Left ventricle myocardium inferior (tissue), 1 donor: ENCODE results near the gene ISLR2. TPM values are rescaled to one million over a fixed set of nuclear protein-coding genes. Genes with fewer than 3 reads are reported as not detected.

ENCODE experiments used
- DNase-seq: peaks from one replicate; pipeline ENCODE4 v3.0.0-alpha.2; 2020
- H3K27ac ChIP-seq: fragments of 200-600 bp; replicated peaks from 2 replicates; pipeline ENCODE4 v1.8.0; 2021
- H3K27me3 ChIP-seq: fragments of 200-600 bp; 2 replicates; pipeline ENCODE4 v1.8.0; 2021; ENCODE audit warnings: low read depth
- H3K36me3 ChIP-seq: fragments of 200-600 bp; 2 replicates; pipeline ENCODE4 v1.8.0; 2021
- H3K4me1 ChIP-seq: fragments of 200-600 bp; 2 replicates; pipeline ENCODE4 v1.8.0; 2021
- H3K4me3 ChIP-seq: fragments of 200-600 bp; 2 replicates; pipeline ENCODE4 v1.8.0; 2021; ENCODE audit warnings: mild to moderate bottlenecking, moderate library complexity
- H3K9me3 ChIP-seq: fragments of 200-600 bp; replicated peaks from 2 replicates; pipeline ENCODE4 v1.8.0; 2021
- intact Hi-C: fragments of 100-400 bp; cut with micrococcal nuclease; formaldehyde crosslinking; loops from one replicate; pipeline ENCODE4 v1.11.0; 2022
- total RNA-seq: library from RNA; stranded (reverse); fragmentation: NEBNext Ultra II Directional; extraction: Animal tissue kit (Norgen Biotek cat#: 25700); gene quantifications from one replicate; pipeline ENCODE4 v1.2.1, GENCODE V29; 2021
- TF ChIP-seq, protein P1 (sequence below): fragments of 200-600 bp; IDR thresholded peaks from 2 replicates; pipeline ENCODE4 v1.8.0; 2021; ENCODE audit warnings: antibody characterized with exemption, mild to moderate bottlenecking, borderline replicate concordance
- donor health status: DM: no; HTN: yes; CAD: no; lungs with severe emphysema.

ISLR2 gene
- total RNA-seq, 1 donor from 2014 or later = 2.6 TPM

DNA sequence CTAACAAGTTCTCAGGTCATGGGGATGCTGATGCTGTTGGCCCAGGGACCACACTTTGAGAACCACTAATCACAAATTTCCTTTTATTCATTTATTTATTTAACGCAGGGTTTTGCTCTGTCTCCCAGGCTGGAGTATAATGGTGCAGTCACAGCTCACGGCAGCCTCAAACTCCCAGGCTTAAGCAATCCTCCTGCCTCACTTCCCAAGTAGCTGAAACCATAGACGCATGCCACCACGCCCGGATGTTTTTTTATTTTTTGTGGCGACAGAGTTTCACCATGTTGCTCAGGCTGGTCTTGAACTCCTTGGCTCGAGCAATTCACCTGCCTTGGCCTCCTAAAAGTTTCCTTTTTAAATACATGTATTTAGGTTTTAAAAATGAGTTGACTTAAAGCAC is 20.7 kb upstream of the ISLR2 start:
- H3K36me3 ChIP-seq = no peaks in the 10 kb centered on the region
- intact Hi-C loops = no loop called here
- H3K9me3 ChIP-seq = no peaks in the 10 kb centered on the region
- no peak for DNase-seq
- peaks cover 11% of the 10 kb centered on the region for H3K27me3 ChIP-seq
- no peak overlapping the region for H3K27ac ChIP-seq
- H3K4me3 ChIP-seq = no peak overlapping the region
- no peaks in the 10 kb centered on the region for H3K4me1 ChIP-seq
- TF ChIP-seq, protein P1, sequence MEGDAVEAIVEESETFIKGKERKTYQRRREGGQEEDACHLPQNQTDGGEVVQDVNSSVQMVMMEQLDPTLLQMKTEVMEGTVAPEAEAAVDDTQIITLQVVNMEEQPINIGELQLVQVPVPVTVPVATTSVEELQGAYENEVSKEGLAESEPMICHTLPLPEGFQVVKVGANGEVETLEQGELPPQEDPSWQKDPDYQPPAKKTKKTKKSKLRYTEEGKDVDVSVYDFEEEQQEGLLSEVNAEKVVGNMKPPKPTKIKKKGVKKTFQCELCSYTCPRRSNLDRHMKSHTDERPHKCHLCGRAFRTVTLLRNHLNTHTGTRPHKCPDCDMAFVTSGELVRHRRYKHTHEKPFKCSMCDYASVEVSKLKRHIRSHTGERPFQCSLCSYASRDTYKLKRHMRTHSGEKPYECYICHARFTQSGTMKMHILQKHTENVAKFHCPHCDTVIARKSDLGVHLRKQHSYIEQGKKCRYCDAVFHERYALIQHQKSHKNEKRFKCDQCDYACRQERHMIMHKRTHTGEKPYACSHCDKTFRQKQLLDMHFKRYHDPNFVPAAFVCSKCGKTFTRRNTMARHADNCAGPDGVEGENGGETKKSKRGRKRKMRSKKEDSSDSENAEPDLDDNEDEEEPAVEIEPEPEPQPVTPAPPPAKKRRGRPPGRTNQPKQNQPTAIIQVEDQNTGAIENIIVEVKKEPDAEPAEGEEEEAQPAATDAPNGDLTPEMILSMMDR = no peak

GRCh38 chr15:74120426-74120825 is 10.0 kb upstream of the ISLR2 start:
- Histone ChIP-seq H3K9me3 (no peaks in the 10 kb centered on the region), H3K4me1 (no peaks in the 10 kb centered on the region), H3K4me3 (no peak overlapping the region), H3K27me3 (peaks cover 58% of the 10 kb centered on the region), H3K27ac (no peak overlapping the region), H3K36me3 (no peaks in the 10 kb centered on the region)
- no peak for DNase-seq
- TF ChIP-seq, protein P1 = no peak
- intact Hi-C loops = no loop called here

GRCh38 chr15:74121039-74121438 is 9.3 kb upstream of the ISLR2 start:
- TF ChIP-seq, protein P1 = no peak
- peaks cover 64% of the 10 kb centered on the region for H3K27me3 ChIP-seq
- no peaks in the 10 kb centered on the region for H3K36me3 ChIP-seq
- intact Hi-C loops = no loop called here
- H3K27ac ChIP-seq = no peak overlapping the region
- H3K9me3 ChIP-seq = no peaks in the 10 kb centered on the region
- H3K4me3 ChIP-seq = no peak overlapping the region
- no peak for DNase-seq
- no peaks in the 10 kb centered on the region for H3K4me1 ChIP-seq

DNA sequence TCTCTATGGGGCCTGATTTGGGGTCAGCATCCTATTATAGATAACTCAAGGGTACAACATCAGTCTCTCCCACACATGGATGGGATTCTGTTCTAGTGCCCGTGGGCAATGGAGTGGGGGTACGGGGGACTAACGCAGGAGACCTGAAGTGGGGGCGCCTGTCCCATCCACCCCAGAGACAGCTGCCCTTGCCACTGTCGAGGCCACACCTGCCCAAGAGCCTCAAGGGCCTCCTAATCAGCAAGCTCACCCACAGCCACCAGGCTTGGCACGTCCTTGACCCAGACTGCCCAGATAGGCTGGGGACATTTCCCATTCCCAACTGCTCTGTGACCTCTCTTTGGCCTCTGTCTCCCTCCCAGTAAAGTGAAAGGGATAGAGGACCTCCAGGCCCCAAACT is 8.5 kb upstream of the ISLR2 start:
- H3K27ac ChIP-seq = no peak overlapping the region
- H3K27me3 ChIP-seq = peaks cover 70% of the 10 kb centered on the region
- no peaks in the 10 kb centered on the region for H3K9me3 ChIP-seq
- TF ChIP-seq, protein P1 = no peak
- no peaks in the 10 kb centered on the region for H3K36me3 ChIP-seq
- DNase-seq = no peak
- intact Hi-C loops = no loop called here
- no peaks in the 10 kb centered on the region for H3K4me1 ChIP-seq
- H3K4me3 ChIP-seq = no peak overlapping the region

DNA sequence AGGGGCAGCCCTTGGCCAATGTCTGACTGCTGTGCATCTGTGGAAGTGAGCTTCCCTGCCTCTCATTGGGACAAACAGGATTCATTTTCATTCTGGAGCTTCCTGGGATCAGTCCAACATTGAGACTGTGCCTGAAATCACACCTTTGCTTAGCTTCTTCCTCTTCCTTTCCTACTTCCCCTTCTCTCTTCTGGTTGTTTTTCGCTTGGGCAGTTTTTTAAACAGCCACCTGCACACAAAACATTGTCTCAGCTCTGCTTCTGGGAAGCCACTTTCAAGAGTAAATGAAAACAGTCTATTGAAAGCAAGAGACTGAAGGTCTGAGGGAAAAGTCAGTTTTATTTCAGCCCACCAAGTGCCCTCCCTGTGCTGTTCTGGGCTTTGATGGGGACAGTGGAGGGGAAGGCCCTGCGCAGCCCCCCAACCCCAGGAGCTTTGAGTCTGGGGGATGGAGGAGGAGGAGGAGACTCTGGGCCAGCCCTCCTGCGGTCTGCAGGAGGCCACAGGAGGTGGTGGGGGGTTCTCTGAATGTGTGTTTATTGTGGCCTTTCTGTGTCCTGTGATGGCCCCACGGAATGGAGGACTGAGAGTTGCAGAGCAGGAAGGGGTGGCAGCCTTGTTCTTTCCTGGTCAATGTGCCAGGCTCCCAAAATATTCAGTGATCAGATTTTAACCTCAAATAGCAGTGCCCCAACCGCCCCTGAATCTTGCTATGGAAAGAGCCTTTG is 7.8 kb upstream of the ISLR2 start:
- no peak overlapping the region for H3K27ac ChIP-seq
- no peak overlapping the region for H3K4me3 ChIP-seq
- H3K9me3 ChIP-seq = no peaks in the 10 kb centered on the region
- DNase-seq = no peak
- peaks cover 5% of the 10 kb centered on the region for H3K4me1 ChIP-seq
- TF ChIP-seq, protein P1 = no peak
- intact Hi-C loops = no loop called here
- no peaks in the 10 kb centered on the region for H3K36me3 ChIP-seq
- peaks cover 74% of the 10 kb centered on the region for H3K27me3 ChIP-seq
